Suppressor macrophage treated with lipopolysaccharide for 4 hours (primary cell): Measurements from ENCODE around the gene FKBP15.
"Not testable (repeated sequence)": the region's sequence is repeated elsewhere in the genome, so short reads cannot be mapped to it uniquely, and the experiment has no call there.

Experiments
- DNase-seq: peaks from one replicate; pipeline ENCODE4 v3.0.0-alpha.2; 2020

FKBP15 gene

DNA sequence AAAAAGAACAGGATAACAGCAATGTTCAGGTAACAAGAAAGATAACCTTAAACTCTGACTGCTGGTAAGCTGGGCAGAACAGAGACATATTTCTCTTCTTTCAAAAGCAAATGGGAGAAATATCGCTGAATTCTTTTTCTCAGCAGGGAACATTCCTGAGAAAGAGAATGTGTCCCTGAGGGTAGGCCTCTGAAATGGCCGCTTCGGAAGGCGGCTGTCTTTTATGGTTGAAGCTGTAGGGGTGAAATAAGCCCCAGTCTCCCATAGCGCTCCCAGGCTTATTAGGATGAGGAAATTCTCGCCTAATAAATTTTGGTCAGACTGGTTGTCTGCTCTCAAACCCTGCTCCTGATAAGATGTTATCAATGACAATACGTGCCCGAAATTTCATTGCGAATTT, 80.2 kb downstream of the FKBP15 start:
- not testable (repeated sequence) for DNase-seq

DNA sequence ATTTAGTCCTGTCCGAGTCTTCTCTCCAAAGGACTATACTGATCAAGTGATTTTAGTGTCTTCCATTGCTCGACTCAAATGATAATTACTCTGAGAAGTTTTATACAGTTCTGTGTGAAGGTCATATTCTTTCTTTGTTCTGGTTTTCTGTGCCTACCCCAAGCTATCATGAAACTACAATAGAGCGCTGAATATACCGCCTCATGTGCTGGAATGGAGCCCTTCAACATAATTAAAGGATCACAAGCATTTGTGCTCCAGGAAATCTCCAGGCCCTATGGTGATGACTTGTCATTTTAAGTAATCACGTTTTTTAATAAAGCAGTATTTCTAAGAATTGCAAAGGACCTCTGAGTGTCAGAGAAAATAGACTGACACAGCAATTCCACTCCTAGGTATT, 81.1 kb downstream of the FKBP15 start:
- no peak for DNase-seq

DNA sequence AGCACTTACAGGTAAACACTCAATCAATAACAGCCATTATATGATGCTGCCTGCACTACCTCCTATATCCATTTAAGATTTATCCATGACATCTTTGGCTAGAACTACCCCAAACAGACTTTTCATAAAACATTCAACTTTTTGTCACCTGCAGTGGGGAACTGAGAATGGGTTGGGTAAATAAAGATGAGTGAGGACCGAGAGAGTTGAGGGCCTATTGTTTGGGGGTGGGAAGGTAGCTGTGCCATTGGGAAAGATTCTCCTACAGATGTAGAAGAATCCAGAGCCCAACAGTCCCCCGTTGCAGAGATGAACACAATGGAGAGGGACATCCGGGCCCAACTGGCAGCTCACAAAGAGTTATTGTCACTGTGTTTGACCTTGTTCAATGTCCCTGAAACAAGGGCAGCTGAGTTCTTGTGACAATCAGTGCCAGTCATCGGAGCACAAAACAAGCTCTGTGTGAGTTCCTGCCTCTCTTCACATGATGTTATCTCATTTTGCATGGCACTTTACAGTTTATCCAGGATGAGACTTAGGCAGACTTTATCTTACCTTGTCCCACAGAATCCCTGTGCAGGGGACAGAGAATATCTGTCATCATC, 81.8 kb downstream of the FKBP15 start:
- DNase-seq: no peak

DNA sequence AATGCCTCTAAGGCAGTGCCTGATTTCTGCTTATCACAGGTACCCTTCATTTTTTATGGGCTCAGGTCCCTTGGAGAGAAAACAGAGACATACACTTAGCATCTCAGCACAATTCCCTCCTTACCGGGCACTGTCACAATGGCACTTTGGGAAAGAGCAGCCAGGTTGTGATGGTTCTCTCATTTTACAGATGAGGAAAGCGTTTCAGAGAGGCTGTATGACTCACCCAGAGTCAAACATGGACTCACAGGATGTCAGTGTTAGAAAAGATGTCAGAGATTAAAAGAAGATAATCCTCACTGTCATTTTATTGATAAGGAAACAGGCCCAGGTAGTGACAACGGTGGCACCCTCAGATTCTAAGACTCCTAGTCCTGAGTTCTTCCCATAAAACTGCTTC, 82.3 kb downstream of the FKBP15 start:
- no peak for DNase-seq

DNA sequence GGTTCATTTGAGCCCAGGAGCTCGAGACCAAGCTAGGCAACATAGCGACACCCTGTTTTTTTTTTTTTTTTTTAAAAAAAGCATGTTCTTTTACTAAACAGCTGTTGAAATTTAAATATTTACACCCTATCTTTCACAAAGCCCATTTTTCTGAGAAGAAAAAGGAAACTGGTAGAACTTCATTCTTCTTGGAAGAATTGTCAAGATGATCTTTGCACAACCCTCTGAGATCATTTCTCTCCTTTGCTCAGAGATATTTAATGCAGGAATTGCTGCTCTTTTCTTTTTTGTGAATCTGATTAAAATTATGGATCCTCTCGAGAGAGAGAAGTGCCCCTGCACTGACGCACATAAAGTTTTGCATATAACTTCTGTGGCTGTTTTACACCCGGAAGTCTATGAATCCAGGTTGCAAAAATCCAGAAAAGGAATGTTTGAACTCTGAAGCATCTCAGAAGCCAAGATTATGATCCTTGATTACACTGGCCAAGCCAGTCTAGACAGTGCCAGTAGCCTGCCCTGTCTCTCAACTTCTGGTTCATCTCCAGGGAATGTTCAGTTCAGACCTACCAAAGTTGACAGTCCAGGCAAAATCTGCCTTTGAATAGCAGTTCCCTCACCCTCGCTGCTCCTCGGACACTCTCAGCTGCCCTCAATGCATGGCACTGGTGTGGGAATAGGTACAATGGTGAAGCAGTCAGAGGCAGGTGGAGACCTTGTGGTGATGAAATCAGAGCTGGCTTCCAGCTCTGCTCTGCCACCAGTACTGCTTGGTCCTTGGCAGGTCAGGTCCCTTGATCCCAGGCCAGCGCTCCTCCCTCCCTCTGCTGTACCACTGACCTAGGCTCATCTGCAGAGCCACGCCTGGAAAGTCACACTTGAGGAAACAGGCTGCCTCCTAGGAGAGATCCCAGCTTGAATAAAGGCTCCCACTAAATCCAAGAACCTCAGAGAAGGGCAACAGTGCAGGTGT, 83.6 kb downstream of the FKBP15 start:
- DNase-seq: no peak

DNA sequence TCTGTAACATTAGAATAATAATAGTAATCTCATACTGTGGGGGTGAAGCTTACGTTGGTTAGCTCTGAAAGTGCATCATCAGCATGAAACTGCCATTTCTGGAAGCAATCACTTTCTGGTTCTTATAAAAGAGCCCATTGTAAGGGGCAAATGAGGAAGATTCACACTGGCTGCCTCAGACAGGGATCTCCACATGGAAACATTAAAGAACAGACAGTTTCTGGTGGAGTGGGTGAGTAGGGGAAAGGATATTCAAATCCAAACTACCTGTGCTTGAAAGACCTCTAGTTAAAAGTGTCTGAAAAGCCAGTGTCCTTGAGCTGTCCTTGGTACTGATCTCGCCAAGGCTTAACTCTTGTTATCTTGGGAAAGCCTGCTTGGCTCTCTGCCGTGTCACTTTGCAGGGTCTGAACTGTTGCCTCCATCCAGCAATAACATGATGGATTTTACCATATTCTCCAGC, 89.4 kb downstream of the FKBP15 start:
- DNase-seq: peak; percentile 44

DNA sequence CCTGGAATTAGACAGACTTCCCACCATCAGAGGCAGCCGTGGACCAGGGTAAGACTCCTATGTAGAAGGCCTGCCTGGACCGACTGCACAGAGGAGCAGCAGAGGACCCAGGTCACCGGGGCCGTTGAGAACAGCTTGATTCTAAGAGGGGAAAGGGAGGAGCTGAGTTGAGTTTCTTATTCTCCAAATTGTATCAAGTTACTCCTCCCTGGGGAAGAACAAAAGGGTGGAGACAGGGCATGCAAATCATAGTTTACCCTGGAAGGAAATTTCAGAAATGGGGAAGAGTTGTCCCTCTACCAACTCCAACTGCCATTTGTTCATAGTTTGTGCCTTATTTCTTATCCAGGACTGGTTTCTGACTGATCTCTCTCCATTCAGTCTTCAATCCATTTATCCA, 91.2 kb downstream of the FKBP15 start:
- DNase-seq: peak; percentile 78

DNA sequence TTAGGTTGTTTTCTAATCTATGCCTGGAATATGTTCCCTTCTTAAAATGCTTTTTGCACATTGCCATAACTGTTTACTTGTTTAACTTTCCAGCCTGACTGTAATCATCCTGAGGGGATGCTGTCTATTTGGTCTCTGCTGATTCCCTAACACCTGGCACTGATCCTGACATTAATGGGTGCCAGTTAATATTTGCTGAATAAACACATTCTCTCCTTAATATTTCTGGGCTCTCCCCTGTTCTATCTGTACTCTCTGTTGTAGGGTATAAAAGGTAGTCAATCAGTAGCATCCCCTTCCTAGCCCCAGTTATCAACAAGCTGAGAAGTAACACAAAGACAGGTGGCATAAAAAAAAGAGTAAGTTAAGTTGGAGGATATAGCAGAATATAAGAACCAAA, 91.6 kb downstream of the FKBP15 start:
- no peak for DNase-seq

DNA sequence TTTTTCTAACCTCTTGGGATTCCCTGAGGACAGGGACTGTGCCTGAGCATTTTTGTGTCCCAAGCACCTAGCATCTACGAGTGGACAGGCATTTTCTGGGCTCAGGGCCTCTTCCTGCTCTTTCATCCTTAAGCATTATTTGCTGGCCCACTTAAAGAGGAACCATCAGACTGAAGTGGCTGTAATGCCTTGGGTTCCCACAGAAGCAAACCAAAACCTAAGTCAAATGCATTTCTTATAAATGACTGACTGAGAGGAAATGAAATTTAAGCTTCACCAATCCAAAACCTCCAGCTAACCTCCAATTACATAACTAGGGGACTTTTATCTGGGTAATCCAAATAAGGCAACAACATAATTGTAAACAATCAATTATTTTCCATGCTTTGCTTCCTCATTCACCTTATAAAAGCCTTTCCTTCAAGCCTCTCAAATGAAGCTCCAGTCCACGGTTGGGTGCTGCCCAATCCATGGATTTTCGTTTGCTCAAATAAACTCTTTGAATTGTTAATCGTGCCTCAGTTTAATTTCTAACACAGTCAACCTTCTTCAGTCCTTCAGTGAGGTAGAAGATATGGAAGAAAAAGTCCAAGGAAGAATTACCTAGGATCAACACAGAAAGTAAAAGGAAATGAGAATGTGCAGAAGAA, 95.6 kb downstream of the FKBP15 start:
- DNase-seq: peak; percentile 93

DNA sequence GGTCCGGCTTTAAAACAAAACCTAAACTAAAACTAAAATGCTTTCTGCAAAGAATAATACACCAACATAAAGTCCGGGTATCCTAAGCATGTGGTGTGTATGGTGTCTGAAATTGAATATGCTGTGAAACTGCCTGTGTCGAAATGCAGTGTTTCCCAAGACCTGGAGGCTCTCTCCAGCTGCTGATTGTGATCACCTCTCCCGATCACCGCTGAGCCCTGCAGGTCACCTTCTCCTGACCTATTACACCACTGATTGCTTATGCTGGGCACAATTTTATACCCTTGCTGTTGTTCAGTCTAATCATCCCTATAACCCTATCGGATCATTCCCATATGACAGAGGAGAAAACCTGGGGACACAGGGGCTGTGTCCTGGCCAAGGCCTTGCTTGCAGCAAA, 102.2 kb downstream of the FKBP15 start:
- not testable (repeated sequence) for DNase-seq
